HG02588 (cell line): ENCODE data around the gene ENDOU.
"Not testable (repeated sequence)": the region's sequence is repeated elsewhere in the genome, so short reads cannot be mapped to it uniquely, and the experiment has no call there.

Experiments used
- ATAC-seq: cut with Tn5 transposase; IDR thresholded peaks from one replicate; pipeline ENCODE4 v1.9.1; 2021; ENCODE audit warnings: mild to moderate bottlenecking, moderate library complexity; ENCODE audit not compliant: unreplicated experiment

ENDOU gene

GRCh38 chr12:47700263-47700662, 25.0 kb downstream of the ENDOU start:
- no peak for ATAC-seq

- ATAC-seq, result no peak
Observed at GRCh38 chr12:47698631-47699030, 26.7 kb downstream of the ENDOU start.

- no peak for ATAC-seq
Observed at GRCh38 chr12:47698055-47698454, 27.2 kb downstream of the ENDOU start.

GRCh38 chr12:47689215-47689614, 36.1 kb downstream of the ENDOU start:
- no peak for ATAC-seq

GRCh38 chr12:47687636-47688035, 37.7 kb downstream of the ENDOU start:
- no peak for ATAC-seq

GRCh38 chr12:47686645-47687240, 38.5 kb downstream of the ENDOU start:
- ATAC-seq, result no peak

GRCh38 chr12:47679785-47680184, 45.5 kb downstream of the ENDOU start:
- no peak for ATAC-seq

- no peak for ATAC-seq
Observed at GRCh38 chr12:47672068-47672467, 53.2 kb downstream of the ENDOU start.

- not testable (repeated sequence) for ATAC-seq
Observed at GRCh38 chr12:47667935-47668334, 57.4 kb downstream of the ENDOU start.
